HCT116 (cell line): ENCODE data around the gene RUFY4. TPM values are rescaled to one million over a fixed set of nuclear protein-coding genes. Genes with fewer than 3 reads are reported as not detected.

Experiments
- ATAC-seq: fragments of 200-7000 bp; cut with Tn5 transposase; 2 replicates; pipeline ENCODE4 v1.9.1; 2020; ENCODE audit warnings: mild to moderate bottlenecking, moderate library complexity
- BruUV-seq: library from RNA; stranded (reverse); fragments of 400-500 nt; replicated peaks from 2 replicates; lab custom pipeline; 2021; lab: Mats Ljungman, UMichigan
- CTCF ChIA-PET: fragments of 300-600 bp; sonication (Branson Sonifier 250); formaldehyde crosslinking; loops from one replicate; lab custom pipeline; 2021; ENCODE audit warnings: antibody characterized with exemption; lab: Charles Lee
- POLR2A ChIA-PET: fragments of 300-600, 350-600 bp; sonication (Branson Sonifier 250); formaldehyde crosslinking; loops from one replicate; lab custom pipeline; 2021; ENCODE audit warnings: antibody characterized with exemption; lab: Charles Lee
- RAD21 ChIA-PET, 2 experiments: fragments of 300-600 bp; sonication (Branson Sonifier 250); formaldehyde crosslinking; loops; one replicate each; lab custom pipeline; 2023; ENCODE audit warnings: low total read pairs in 2 of 2; ENCODE audit not compliant: uncharacterized antibody in 2 of 2, unreplicated experiment in 2 of 2, low non-redundant PET in 1 of 2; lab: Charles Lee
- DNase-seq: peaks from one replicate; pipeline ENCODE4 v3.0.0-alpha.2; 2010; ENCODE audit warnings: low read depth, low spot score
- H2AFZ ChIP-seq: fragments of 200-600 bp; shearing (Covaris generic), sonication (generic); 2 replicates; pipeline ENCODE4 v1.6.1; 2017; ENCODE audit warnings: low read depth, mixed run types, mixed read lengths, antibody characterized with exemption, low read length; ENCODE audit not compliant: poor library complexity, severe bottlenecking
- H3K27ac ChIP-seq: 2 replicates; pipeline ENCODE4 v1.5.1; 2012; ENCODE audit warnings: low read depth, low read length
- H3K27me3 ChIP-seq: fragments of 200-600 bp; sonication (generic); 2 replicates; pipeline ENCODE4 v1.6.1; 2016; ENCODE audit warnings: mixed run types, low read length, mixed read lengths; ENCODE audit not compliant: insufficient read depth
- H3K36me3 ChIP-seq, 2 experiments: fragments of 200-500 bp in 1 of 2; fragments of 200-600 bp in 1 of 2; sonication (Bioruptor generic) in 1 of 2; sonication (generic) in 1 of 2; 2 replicates each; pipeline versions ENCODE4 v1.5.1 to v1.6.1; 2014 to 2016; ENCODE audit warnings: low read length in 2 of 2, inconsistent platforms in 1 of 2, mixed read lengths in 1 of 2, mixed run types in 1 of 2; ENCODE audit not compliant: insufficient read depth in 2 of 2, control insufficient read depth in 1 of 2
- H3K4me1 ChIP-seq, 2 experiments: fragments of 200-600 bp in 1 of 2; sonication (generic) in 1 of 2; 2 replicates each; pipeline versions ENCODE4 v1.5.1 to v1.6.1; 2012 to 2017; ENCODE audit warnings: low read length in 2 of 2, inconsistent platforms in 1 of 2, mild to moderate bottlenecking in 1 of 2, mixed read lengths in 1 of 2, mixed run types in 1 of 2, moderate library complexity in 1 of 2; ENCODE audit not compliant: insufficient read depth in 2 of 2, control insufficient read depth in 1 of 2
- H3K4me2 ChIP-seq: fragments of 200-600 bp; sonication (generic); 2 replicates; pipeline ENCODE4 v1.6.1; 2017; ENCODE audit warnings: mixed run types, low read length, mixed read lengths
- H3K4me3 ChIP-seq, 2 experiments: fragments of 200-600 bp in 1 of 2; sonication (generic) in 1 of 2; replicated peaks in 1 of 2; 2 replicates each; pipeline ENCODE4 v1.5.1; 2011 to 2016; ENCODE audit warnings: low read length in 2 of 2, control low read depth in 1 of 2, low read depth in 1 of 2, mild to moderate bottlenecking in 1 of 2, mixed read lengths in 1 of 2, mixed run types in 1 of 2
- H3K79me2 ChIP-seq: fragments of 200-600 bp; sonication (generic); 2 replicates; pipeline ENCODE4 v1.6.1; 2017; ENCODE audit warnings: mild to moderate bottlenecking, mixed run types, low read length, moderate library complexity, mixed read lengths; ENCODE audit not compliant: insufficient read depth
- H3K9ac ChIP-seq: fragments of 200-600 bp; sonication (generic); 2 replicates; pipeline ENCODE4 v1.6.1; 2016; ENCODE audit warnings: low read length, mixed read lengths
- H3K9me2 ChIP-seq: fragments of 200-600 bp; sonication (generic), shearing (Covaris generic); 2 replicates; pipeline ENCODE4 v1.6.1; 2017; ENCODE audit warnings: mixed run types, mild to moderate bottlenecking, moderate library complexity; ENCODE audit not compliant: insufficient read depth
- H3K9me3 ChIP-seq, 2 experiments: fragments of 200-500 bp in 1 of 2; fragments of 200-600 bp in 1 of 2; sonication (Bioruptor generic) in 1 of 2; sonication (generic) in 1 of 2; 2 replicates each; pipeline ENCODE4 v1.6.1; 2014 to 2017; ENCODE audit warnings: low read length in 2 of 2, mixed read lengths in 2 of 2, inconsistent platforms in 1 of 2, low read depth in 1 of 2, mild to moderate bottlenecking in 1 of 2, mixed run types in 1 of 2, moderate library complexity in 1 of 2; ENCODE audit not compliant: control insufficient read depth in 1 of 2, insufficient read depth in 1 of 2
- H4K20me1 ChIP-seq: fragments of 200-600 bp; sonication (generic), shearing (Covaris generic); 2 replicates; pipeline ENCODE4 v1.6.1; 2017; ENCODE audit warnings: mixed run types, mild to moderate bottlenecking, moderate library complexity; ENCODE audit not compliant: insufficient read depth
- CBX3 ChIP-seq: IDR thresholded peaks from 2 replicates; pipeline ENCODE4 v1.6.1; 2012; ENCODE audit warnings: low read depth
- CEBPB ChIP-seq: IDR thresholded peaks from 2 replicates; pipeline ENCODE4 v1.6.1; 2012; ENCODE audit warnings: low read depth
- CTCF ChIP-seq, 3 experiments: fragments of 200-600 bp in 1 of 3; sonication (generic) in 1 of 3; IDR thresholded peaks in 2 of 3; conservative IDR thresholded peaks in 1 of 3; 2 replicates each; pipeline ENCODE4 v1.5.1; 2012 to 2017; ENCODE audit warnings: low read depth in 2 of 3, low read length in 2 of 3, antibody characterized with exemption in 1 of 3, borderline replicate concordance in 1 of 3, control low read depth in 1 of 3, mild to moderate bottlenecking in 1 of 3, mixed read lengths in 1 of 3, mixed run types in 1 of 3, moderate library complexity in 1 of 3; ENCODE audit not compliant: insufficient read depth in 1 of 3
- ELF1 ChIP-seq: IDR thresholded peaks from 2 replicates; pipeline ENCODE4 v1.6.1; 2012; ENCODE audit warnings: low read depth, borderline replicate concordance
- EZH2phosphoT487 ChIP-seq: fragments of 200-600 bp; IDR thresholded peaks from 2 replicates; pipeline ENCODE4 v1.6.1; 2018; ENCODE audit warnings: antibody characterized with exemption, borderline replicate concordance
- POLR2AphosphoS5 ChIP-seq: IDR thresholded peaks from 2 replicates; pipeline ENCODE4 v1.6.1; 2011; ENCODE audit warnings: mild to moderate bottlenecking, low read depth, low read length, moderate library complexity
- RAD21 ChIP-seq: IDR thresholded peaks from 2 replicates; pipeline ENCODE4 v1.6.1; 2012; ENCODE audit warnings: low read depth, mild to moderate bottlenecking
- REST ChIP-seq: IDR thresholded peaks from 2 replicates; pipeline ENCODE4 v1.6.1; 2012; ENCODE audit warnings: low read depth
- SP1 ChIP-seq: IDR thresholded peaks from 2 replicates; pipeline ENCODE4 v1.6.1; 2012; ENCODE audit warnings: low read depth
- TCF7L2 ChIP-seq: IDR thresholded peaks from 2 replicates; pipeline ENCODE4 v1.7.0; 2011; ENCODE audit warnings: borderline replicate concordance, inconsistent platforms; ENCODE audit not compliant: insufficient read depth, insufficient read length; ENCODE audit errors: extremely low read depth
- ZBTB33 ChIP-seq: IDR thresholded peaks from 2 replicates; pipeline ENCODE4 v1.6.1; 2011; ENCODE audit warnings: mild to moderate bottlenecking, low read length, moderate library complexity; ENCODE audit not compliant: insufficient replicate concordance; ENCODE audit errors: extremely low read depth
- ZFX ChIP-seq: fragments of 450-650 bp; IDR thresholded peaks from 2 replicates; pipeline ENCODE4 v1.6.1; 2017
- ZNF274 ChIP-seq: fragments of 200-500 bp; sonication (Bioruptor generic); IDR thresholded peaks from 2 replicates; pipeline ENCODE4 v1.6.1; 2014; ENCODE audit warnings: mild to moderate bottlenecking, low read depth, low read length, inconsistent platforms
- intact Hi-C: fragments of 100-400 bp; cut with micrococcal nuclease; formaldehyde crosslinking; loops from 2 replicates; pipeline ENCODE4 v1.10.0; 2022
- total RNA-seq: library from RNA; stranded (reverse); gene quantifications from one replicate; pipeline ENCODE4 v1.2.1, GENCODE V29; 2021; ENCODE audit not compliant: unreplicated experiment

Gene RUFY4
- total RNA-seq, 1 experiment from 2014 or later = 0.27 TPM

GRCh38 chr2:218023636-218024035 lies 45.4 kb upstream of the RUFY4 start:
- Histone ChIP-seq H3K4me3 (no peak overlapping the region), H2AFZ (no peak overlapping the region), H3K4me2 (no peak overlapping the region), H3K9me3 (no peaks in the 10 kb centered on the region), H3K79me2 (no peaks in the 10 kb centered on the region), H3K9ac (no peak overlapping the region), H4K20me1 (no peaks in the 10 kb centered on the region), H3K9me2 (no peaks in the 10 kb centered on the region), H3K27me3 (no peaks in the 10 kb centered on the region), H3K27ac (no peak overlapping the region), H3K4me1 (no peaks in the 10 kb centered on the region), H3K36me3 (no peaks in the 10 kb centered on the region)
- no peak for TF ChIP-seq RAD21
- TF ChIP-seq ZNF274 = no peak
- no peak for TF ChIP-seq SP1
- no peak for TF ChIP-seq ZBTB33
- ATAC-seq = no peak
- intact Hi-C loops = no loop called here
- ChIA-PET RAD21 (no interaction called here), CTCF (no interaction called here), POLR2A (no interaction called here)
- DNase-seq = no peak
- no TSS peak for BruUV-seq

- ChIA-PET RAD21 (no interaction called here), CTCF (interaction anchor here (1.1 kb wide), 2 partner anchors 11 to 239 kb away, joined by 3 to 4 read pairs; no protein-coding TSS in a partner anchor), POLR2A (no interaction called here)
- Histone ChIP-seq H3K79me2 (no peaks in the 10 kb centered on the region), H3K9ac (no peak overlapping the region), H2AFZ (no peak overlapping the region), H3K4me1 (no peaks in the 10 kb centered on the region), H3K9me2 (no peaks in the 10 kb centered on the region), H3K36me3 (no peaks in the 10 kb centered on the region), H3K27me3 (no peaks in the 10 kb centered on the region), H4K20me1 (no peaks in the 10 kb centered on the region), H3K9me3 (no peaks in the 10 kb centered on the region), H3K4me2 (no peak overlapping the region), H3K4me3 (no peak overlapping the region), H3K27ac (no peak overlapping the region)
- no peak for DNase-seq
- no TSS peak for BruUV-seq
- no peak for ATAC-seq
- intact Hi-C loops = no loop called here
- TF ChIP-seq ELF1 (no peak), CEBPB (no peak), TCF7L2 (no peak), CTCF (IDR thresholded peaks at IDR 0.05 in 2 of 3, conservative IDR thresholded peaks at IDR 0.05 in 1 of 3; ENCODE audit: borderline replicate concordance in 1 of 3, insufficient read depth in 1 of 3, low read depth in 2 of 3, low read length in 2 of 3) (no peak), REST (no peak), ZFX (no peak), POLR2AphosphoS5 (no peak), CBX3 (no peak), SP1 (no peak), EZH2phosphoT487 (no peak)
These were observed 44.7 kb upstream of the RUFY4 start for GRCh38 chr2:218024336-218024735.
